ENCODE measurements around the gene INPP5D.
"Not testable (repeated sequence)": the region's sequence is repeated elsewhere in the genome, so short reads cannot be mapped to it uniquely, and the experiment has no call there.

Gene INPP5D

GRCh38 chr2:233013650-233014049 is 46.5 kb upstream of the INPP5D start:
- H3K27ac ChIP-seq (ENCODE audit: low read depth, low read length) = no peak overlapping the region

GRCh38 chr2:233015019-233015645 is 45.0 kb upstream of the INPP5D start:
- Histone ChIP-seq H3K36me3 (ENCODE audit: low read length) (no peaks in the 10 kb centered on the region), H3K79me2 (ENCODE audit: insufficient read depth, low read length) (no peaks in the 10 kb centered on the region), H3K9me3 (ENCODE audit: insufficient read depth, low read length) (no peaks in the 10 kb centered on the region), H3K27me3 (ENCODE audit: low read length) (no peaks in the 10 kb centered on the region), H3K9me2 (replicated peaks; ENCODE audit: insufficient read depth, low read length) (no peaks in the 10 kb centered on the region), H3K4me2 (ENCODE audit: low read depth, low read length, poor library complexity, severe bottlenecking) (no peak overlapping the region), H3K27ac (ENCODE audit: low read depth, low read length) (no peak overlapping the region), H4K20me1 (ENCODE audit: low read depth, low read length) (no peaks in the 10 kb centered on the region), H3K9ac (ENCODE audit: low read length) (no peak overlapping the region), H3F3A (ENCODE audit: insufficient read depth) (no peaks in the 10 kb centered on the region), H3K4me3 (ENCODE audit: insufficient read depth, low read length, poor library complexity, severe bottlenecking) (no peak overlapping the region), H2AFZ (ENCODE audit: low read depth, low read length, severe bottlenecking) (no peak overlapping the region)
- TF ChIP-seq CTCF (IDR thresholded peaks at IDR 0.05; ENCODE audit: insufficient read depth, low read length, poor library complexity, severe bottlenecking) = no peak
- TF ChIP-seq EZH2phosphoT487 (conservative IDR thresholded peaks at IDR 0.05; ENCODE audit: low read length) = no peak

More at GRCh38 chr2:233013650-233014049, 46.5 kb upstream of the INPP5D start:
- Histone ChIP-seq H3K9me2 (replicated peaks; ENCODE audit: insufficient read depth, low read length) (no peaks in the 10 kb centered on the region), H3F3A (ENCODE audit: insufficient read depth) (no peaks in the 10 kb centered on the region), H3K27me3 (ENCODE audit: low read length) (no peaks in the 10 kb centered on the region), H4K20me1 (ENCODE audit: low read depth, low read length) (no peaks in the 10 kb centered on the region), H3K4me3 (ENCODE audit: insufficient read depth, low read length, poor library complexity, severe bottlenecking) (no peak overlapping the region), H3K79me2 (ENCODE audit: insufficient read depth, low read length) (no peaks in the 10 kb centered on the region), H3K9ac (ENCODE audit: low read length) (no peak overlapping the region), H3K4me2 (ENCODE audit: low read depth, low read length, poor library complexity, severe bottlenecking) (no peak overlapping the region), H3K9me3 (ENCODE audit: insufficient read depth, low read length) (no peaks in the 10 kb centered on the region), H3K36me3 (ENCODE audit: low read length) (no peaks in the 10 kb centered on the region), H2AFZ (ENCODE audit: low read depth, low read length, severe bottlenecking) (no peak overlapping the region)
- TF ChIP-seq EZH2phosphoT487 (conservative IDR thresholded peaks at IDR 0.05; ENCODE audit: low read length) = no peak
- TF ChIP-seq CTCF (IDR thresholded peaks at IDR 0.05; ENCODE audit: insufficient read depth, low read length, poor library complexity, severe bottlenecking) = no peak

GRCh38 chr2:233017947-233018346 is 42.2 kb upstream of the INPP5D start:
- Histone ChIP-seq H3K79me2 (ENCODE audit: insufficient read depth, low read length) (no peaks in the 10 kb centered on the region), H3K9me2 (replicated peaks; ENCODE audit: insufficient read depth, low read length) (no peaks in the 10 kb centered on the region), H3K4me3 (ENCODE audit: insufficient read depth, low read length, poor library complexity, severe bottlenecking) (no peak overlapping the region), H3K27ac (ENCODE audit: low read depth, low read length) (no peak overlapping the region), H3F3A (ENCODE audit: insufficient read depth) (no peaks in the 10 kb centered on the region), H3K27me3 (ENCODE audit: low read length) (no peaks in the 10 kb centered on the region), H2AFZ (ENCODE audit: low read depth, low read length, severe bottlenecking) (no peak overlapping the region), H3K9me3 (ENCODE audit: insufficient read depth, low read length) (no peaks in the 10 kb centered on the region), H3K36me3 (ENCODE audit: low read length) (no peaks in the 10 kb centered on the region), H3K9ac (ENCODE audit: low read length) (no peak overlapping the region), H3K4me2 (ENCODE audit: low read depth, low read length, poor library complexity, severe bottlenecking) (no peak overlapping the region), H4K20me1 (ENCODE audit: low read depth, low read length) (no peaks in the 10 kb centered on the region)
- TF ChIP-seq EZH2phosphoT487 (conservative IDR thresholded peaks at IDR 0.05; ENCODE audit: low read length) (no peak), CTCF (IDR thresholded peaks at IDR 0.05; ENCODE audit: insufficient read depth, low read length, poor library complexity, severe bottlenecking) (no peak)

- H3K27ac ChIP-seq (ENCODE audit: low read depth, low read length); H3K27me3 ChIP-seq (ENCODE audit: low read length); H3K9ac ChIP-seq (ENCODE audit: low read length); H3K79me2 ChIP-seq (ENCODE audit: insufficient read depth, low read length); H3K36me3 ChIP-seq (ENCODE audit: low read length); H3F3A ChIP-seq (ENCODE audit: insufficient read depth); H3K4me3 ChIP-seq (ENCODE audit: insufficient read depth, low read length, poor library complexity, severe bottlenecking); H3K4me2 ChIP-seq (ENCODE audit: low read depth, low read length, poor library complexity, severe bottlenecking); H2AFZ ChIP-seq (ENCODE audit: low read depth, low read length, severe bottlenecking); H3K9me2 ChIP-seq (replicated peaks; ENCODE audit: insufficient read depth, low read length); H3K9me3 ChIP-seq (ENCODE audit: insufficient read depth, low read length); H4K20me1 ChIP-seq (ENCODE audit: low read depth, low read length): not testable (repeated sequence)
These were observed 40.5 kb upstream of the INPP5D start for GRCh38 chr2:233019610-233020009.

Data from SU-DHL-6 (cell line).